IMR-90 (cell line): ENCODE results near the gene LRTM1. TPM values are rescaled to one million over a fixed set of nuclear protein-coding genes. Genes with fewer than 3 reads are reported as not detected.
A peak's percentile ranks its signal among the peaks of the same experiment; 100 is the strongest.

Source experiments
- ATAC-seq: fragments of 200-7000 bp; cut with Tn5 transposase; 2 replicates; pipeline ENCODE4 v1.9.1; 2020; ENCODE audit warnings: low read depth, mild to moderate bottlenecking, moderate library complexity
- BruUV-seq: library from RNA; stranded (reverse); fragments of 400-500 nt; replicated peaks from 2 replicates; lab custom pipeline; 2021; lab: Mats Ljungman, UMichigan
- CTCF ChIA-PET: fragments of 300-600 bp; formaldehyde crosslinking; extraction: SDS; loops from one replicate; lab custom pipeline; 2021; ENCODE audit warnings: antibody characterized with exemption; lab: Yijun Ruan, JAX
- POLR2A ChIA-PET: fragments of 300-600 bp; sonication (Branson Sonifier 250); formaldehyde crosslinking; loops from one replicate; lab custom pipeline; 2022; ENCODE audit warnings: antibody characterized with exemption; ENCODE audit not compliant: unreplicated experiment; lab: Charles Lee
- DNase-seq: peaks from one replicate; pipeline ENCODE4 v3.0.0; 2013
- H2AFZ ChIP-seq: replicated peaks from 2 replicates; pipeline ENCODE3; 2013; ENCODE audit warnings: low read length, mild to moderate bottlenecking; ENCODE audit not compliant: poor library complexity
- H2AK5ac ChIP-seq: 2 replicates; pipeline ENCODE4 v1.6.1; 2013; ENCODE audit warnings: low read depth, low read length, inconsistent platforms
- H2AK9ac ChIP-seq: replicated peaks from 2 replicates; pipeline ENCODE3; 2013; ENCODE audit warnings: mild to moderate bottlenecking, low read depth, low read length, moderate library complexity; ENCODE audit not compliant: poor library complexity
- H2BK120ac ChIP-seq: 2 replicates; pipeline ENCODE4 v1.6.1; 2013; ENCODE audit warnings: low read depth, low read length, inconsistent platforms
- H2BK15ac ChIP-seq: 3 replicates; pipeline ENCODE4 v1.6.1; 2013; ENCODE audit warnings: low read depth, low read length, inconsistent platforms
- H2BK20ac ChIP-seq: 2 replicates; pipeline ENCODE4 v1.6.1; 2013; ENCODE audit warnings: low read depth, mild to moderate bottlenecking, inconsistent platforms, low read length, moderate library complexity
- H2BK5ac ChIP-seq: 2 replicates; pipeline ENCODE4 v1.6.1; 2013; ENCODE audit warnings: mild to moderate bottlenecking, low read depth, low read length, inconsistent platforms; ENCODE audit not compliant: poor library complexity, severe bottlenecking
- H3K14ac ChIP-seq: replicated peaks from 2 replicates; pipeline ENCODE4 v1.6.1; 2013; ENCODE audit warnings: low read depth, low read length, inconsistent platforms
- H3K18ac ChIP-seq: 2 replicates; pipeline ENCODE4 v1.6.1; 2013; ENCODE audit warnings: low read depth, low read length, control low read depth
- H3K23ac ChIP-seq: 2 replicates; pipeline ENCODE4 v1.6.1; 2013; ENCODE audit warnings: low read depth, low read length, inconsistent platforms
- H3K27ac ChIP-seq: 2 replicates; pipeline ENCODE4 v1.5.1; 2013; ENCODE audit warnings: mild to moderate bottlenecking, control low read depth, low read length; ENCODE audit not compliant: insufficient read depth
- H3K27me3 ChIP-seq: 2 replicates; pipeline ENCODE4 v1.6.1; 2013; ENCODE audit warnings: low read length; ENCODE audit not compliant: control insufficient read depth, insufficient read depth
- H3K36me3 ChIP-seq: 2 replicates; pipeline ENCODE4 v1.6.1; 2013; ENCODE audit warnings: low read length, mixed read lengths; ENCODE audit not compliant: control insufficient read depth, insufficient read depth
- H3K4ac ChIP-seq: 2 replicates; pipeline ENCODE4 v1.6.1; 2013; ENCODE audit warnings: low read depth, low read length, inconsistent platforms
- H3K4me1 ChIP-seq: 2 replicates; pipeline ENCODE4 v1.6.1; 2013; ENCODE audit warnings: low read length, mixed read lengths; ENCODE audit not compliant: control insufficient read depth, insufficient read depth
- H3K4me2 ChIP-seq: 2 replicates; pipeline ENCODE4 v1.6.1; 2013; ENCODE audit warnings: low read depth, mild to moderate bottlenecking, control low read depth, low read length, moderate library complexity
- H3K4me3 ChIP-seq: 2 replicates; pipeline ENCODE4 v1.5.1; 2013; ENCODE audit warnings: low read depth, mild to moderate bottlenecking, control low read depth, low read length, moderate library complexity; ENCODE audit not compliant: insufficient read depth
- H3K56ac ChIP-seq: 2 replicates; pipeline ENCODE4 v1.6.1; 2013; ENCODE audit warnings: low read length, inconsistent platforms; ENCODE audit not compliant: insufficient read depth; ENCODE audit errors: extremely low read depth
- H3K79me1 ChIP-seq, 2 experiments: 2 replicates each; pipeline ENCODE4 v1.6.1; 2013; ENCODE audit warnings: low read length in 2 of 2, inconsistent platforms in 1 of 2, low read depth in 1 of 2
- H3K9ac ChIP-seq: 2 replicates; pipeline ENCODE4 v1.6.1; 2013; ENCODE audit warnings: low read depth, low read length, control low read depth
- H3K9me1 ChIP-seq: 2 replicates; pipeline ENCODE4 v1.6.1; 2013; ENCODE audit warnings: low read length, inconsistent platforms; ENCODE audit not compliant: insufficient read depth
- H3K9me3 ChIP-seq: 2 replicates; pipeline ENCODE4 v1.6.1; 2013; ENCODE audit warnings: low read length; ENCODE audit not compliant: control insufficient read depth, insufficient read depth
- H4K20me1 ChIP-seq: 2 replicates; pipeline ENCODE4 v1.6.1; 2013; ENCODE audit warnings: low read length, inconsistent platforms; ENCODE audit not compliant: insufficient read depth
- H4K5ac ChIP-seq: 2 replicates; pipeline ENCODE4 v1.6.1; 2013; ENCODE audit warnings: mild to moderate bottlenecking, low read depth, low read length, control low read depth
- H4K8ac ChIP-seq, 2 experiments: 2 replicates each; pipeline ENCODE4 v1.6.1; 2013; ENCODE audit warnings: low read depth in 2 of 2, low read length in 2 of 2, control low read depth in 1 of 2, inconsistent platforms in 1 of 2
- H4K91ac ChIP-seq: 2 replicates; pipeline ENCODE4 v1.6.1; 2013; ENCODE audit warnings: low read depth, low read length, inconsistent platforms; ENCODE audit not compliant: insufficient read depth
- BHLHE40 ChIP-seq: fragments of 150-350 bp; IDR thresholded peaks from 2 replicates; pipeline ENCODE4 v1.6.1; 2016; ENCODE audit warnings: mild to moderate bottlenecking, low read depth, low read length
- MAZ ChIP-seq: IDR thresholded peaks from 2 replicates; pipeline ENCODE4 v1.6.1; 2012; ENCODE audit warnings: low read depth, mild to moderate bottlenecking, low read length, improper control_type of control experiment, moderate library complexity, borderline replicate concordance
- WGBS, 2 experiments: methylation state at CpG; one replicate each; pipeline versions ENCODE4 v1.1.5 to v1.1.7; 2013; ENCODE audit warnings: missing lambda C conversion rate in 2 of 2; ENCODE audit not compliant: insufficient read length in 1 of 2; ENCODE audit errors: extremely low coverage in 2 of 2; 5-methylcytosine and 5-hydroxymethylcytosine counted together
- dilution Hi-C: fragments of 300-500 bp; cut with HindIII; formaldehyde crosslinking; loops from one replicate; pipeline ENCODE4 v1.14.3; 2018; ENCODE audit warnings: low sequenced_read_pairs; ENCODE audit not compliant: unreplicated experiment
- in situ Hi-C: fragments of 300-500 bp; cut with MboI; formaldehyde crosslinking; loops from 3 replicates; pipeline ENCODE4 v1.14.3; 2019; ENCODE audit warnings: low sequenced_read_pairs, inconsistent platforms, mixed read lengths
- intact Hi-C: fragments of 100-400 bp; cut with micrococcal nuclease; formaldehyde crosslinking; loops from 2 replicates; pipeline ENCODE4 v1.10.0; 2022
- polyA plus RNA-seq, 3 experiments: library from polyadenylated mRNA; depleted of rRNA; stranded (reverse); fragments of >200 nt; gene quantifications; 2 replicates each; pipeline ENCODE4 v1.2.3, GENCODE V29; 2012; ENCODE audit warnings: low replicate concordance in 1 of 3
- total RNA-seq: library from RNA; depleted of rRNA; stranded (reverse); fragments of >200 nt; gene quantifications from 2 replicates; pipeline ENCODE4 v1.2.3, GENCODE V29; 2012
- TF ChIP-seq, protein P1 (sequence below): conservative IDR thresholded peaks from 2 replicates; pipeline ENCODE4 v1.5.1; 2012; ENCODE audit warnings: mild to moderate bottlenecking, low read depth, low read length, improper control_type of control experiment

Gene LRTM1
- total and polyA plus RNA-seq, 2 of the 4 experiments (the other 2 are of a cell fraction), result not detected

DNA sequence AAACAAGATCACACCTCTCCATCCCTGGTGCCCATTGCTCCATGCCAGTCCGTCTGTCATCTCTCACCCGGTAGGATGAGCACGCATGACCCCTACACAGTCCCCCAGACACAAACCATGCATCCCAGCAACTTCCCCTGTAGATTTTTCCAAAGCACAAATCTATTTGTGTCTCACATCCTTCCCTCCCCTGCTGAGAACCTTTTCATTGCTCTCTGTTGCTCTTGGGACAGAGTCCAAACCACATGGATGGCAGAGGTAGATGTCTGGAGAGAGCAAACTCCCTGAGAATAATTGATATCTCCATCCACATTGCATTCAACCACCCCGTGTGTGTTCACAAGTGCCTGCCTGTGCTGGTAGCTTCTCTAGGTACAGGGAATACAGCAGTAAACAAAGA lies 29.9 kb upstream of the LRTM1 start:
- Histone ChIP-seq H3K4me1 (peaks cover 17% of the 10 kb centered on the region), H3K36me3 (no peaks in the 10 kb centered on the region), H2BK120ac (peak overlapping the region; percentile 74), H3K9me3 (no peaks in the 10 kb centered on the region), H3K23ac (peak overlapping the region; percentile 32; the same call in 1 of the 2 replicates), H3K56ac (no peak overlapping the region), H2BK20ac (peak overlapping the region; percentile 53; the same call in 1 of the 2 replicates), H2AK5ac (peak overlapping the region; percentile 46), H3K79me1 (peaks cover 3 to 23% of the 10 kb centered on the region in 2 experiments; a peak in 3 of 4 replicates), H3K4ac (peak overlapping the region; percentile 69), H3K4me2 (no peak overlapping the region), H2BK15ac (0 out of 3 replicates have a peak overlapping the region, but pooled peaks have one; percentile 70), H3K27me3 (no peaks in the 10 kb centered on the region), H3K9ac (no peak overlapping the region), H3K9me1 (peaks cover 27% of the 10 kb centered on the region), H2AFZ (peak overlapping the region; percentile 34), H3K14ac (peak overlapping the region; percentile 60), H4K5ac (no peak overlapping the region), H3K27ac (no peak overlapping the region), H4K91ac (peak overlapping the region; percentile 79), H3K4me3 (no peak overlapping the region), H3K18ac (no peak overlapping the region), H2BK5ac (no peak overlapping the region), H2AK9ac (no peak overlapping the region), H4K20me1 (no peaks in the 10 kb centered on the region), H4K8ac (peak overlapping the region; percentile 13 to 49; a peak in 3 of 4 replicates)
- BruUV-seq, result no TSS peak
- no peak for ATAC-seq
- dilution Hi-C loops, result no loop called here
- no peak for TF ChIP-seq MAZ
- TF ChIP-seq, protein P1, sequence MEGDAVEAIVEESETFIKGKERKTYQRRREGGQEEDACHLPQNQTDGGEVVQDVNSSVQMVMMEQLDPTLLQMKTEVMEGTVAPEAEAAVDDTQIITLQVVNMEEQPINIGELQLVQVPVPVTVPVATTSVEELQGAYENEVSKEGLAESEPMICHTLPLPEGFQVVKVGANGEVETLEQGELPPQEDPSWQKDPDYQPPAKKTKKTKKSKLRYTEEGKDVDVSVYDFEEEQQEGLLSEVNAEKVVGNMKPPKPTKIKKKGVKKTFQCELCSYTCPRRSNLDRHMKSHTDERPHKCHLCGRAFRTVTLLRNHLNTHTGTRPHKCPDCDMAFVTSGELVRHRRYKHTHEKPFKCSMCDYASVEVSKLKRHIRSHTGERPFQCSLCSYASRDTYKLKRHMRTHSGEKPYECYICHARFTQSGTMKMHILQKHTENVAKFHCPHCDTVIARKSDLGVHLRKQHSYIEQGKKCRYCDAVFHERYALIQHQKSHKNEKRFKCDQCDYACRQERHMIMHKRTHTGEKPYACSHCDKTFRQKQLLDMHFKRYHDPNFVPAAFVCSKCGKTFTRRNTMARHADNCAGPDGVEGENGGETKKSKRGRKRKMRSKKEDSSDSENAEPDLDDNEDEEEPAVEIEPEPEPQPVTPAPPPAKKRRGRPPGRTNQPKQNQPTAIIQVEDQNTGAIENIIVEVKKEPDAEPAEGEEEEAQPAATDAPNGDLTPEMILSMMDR, result no peak
- TF ChIP-seq BHLHE40, result no peak
- 100% methylated on average over 1 of the region's 4 CpGs; no CpG with 5 or more reads in 1 of the 2 experiments for WGBS, 2 experiments
- in situ Hi-C loops, result no loop called here
- ChIA-PET POLR2A (no interaction called here), CTCF (no interaction called here)
- intact Hi-C loops, result no loop called here
- DNase-seq, result peak; percentile 31
